Gastrocnemius medialis (tissue), 4 donors: ENCODE results near the gene SLC9A5.

ENCODE experiments used
- CTCF ChIP-seq, 5 experiments: fragments of 450-650 bp in 3 of 5; fragments of 200-600 bp in 2 of 5; sonication (generic) in 2 of 5; IDR thresholded peaks in 4 of 5; conservative IDR thresholded peaks in 1 of 5; 1 replicate in 4 of 5; 2 replicates in 1 of 5; pipeline ENCODE4 v1.5.1; 2016 to 2019; ENCODE audit warnings: antibody characterized with exemption in 5 of 5, mild to moderate bottlenecking in 3 of 5, moderate library complexity in 3 of 5
- POLR2A ChIP-seq, 2 donors: fragments of 450-650 bp; IDR thresholded peaks; one replicate each; pipeline ENCODE4 v1.6.1; 2017; ENCODE audit warnings: antibody characterized with exemption in 2 of 2, mild to moderate bottlenecking in 2 of 2, moderate library complexity in 2 of 2

GRCh38 chr16:67241008-67241900 is 7.5 kb upstream of the SLC9A5 start:
- TF ChIP-seq CTCF (IDR thresholded peaks at IDR 0.05 in 4 of 5, conservative IDR thresholded peaks at IDR 0.05 in 1 of 5) (no peak), POLR2A (IDR thresholded peaks at IDR 0.05) (peak; percentile 24 to 55)
